ENCODE data around the gene CENPS.
"Not testable (repeated sequence)": the region's sequence is repeated elsewhere in the genome, so short reads cannot be mapped to it uniquely, and the experiment has no call there.

The CENPS gene

DNA sequence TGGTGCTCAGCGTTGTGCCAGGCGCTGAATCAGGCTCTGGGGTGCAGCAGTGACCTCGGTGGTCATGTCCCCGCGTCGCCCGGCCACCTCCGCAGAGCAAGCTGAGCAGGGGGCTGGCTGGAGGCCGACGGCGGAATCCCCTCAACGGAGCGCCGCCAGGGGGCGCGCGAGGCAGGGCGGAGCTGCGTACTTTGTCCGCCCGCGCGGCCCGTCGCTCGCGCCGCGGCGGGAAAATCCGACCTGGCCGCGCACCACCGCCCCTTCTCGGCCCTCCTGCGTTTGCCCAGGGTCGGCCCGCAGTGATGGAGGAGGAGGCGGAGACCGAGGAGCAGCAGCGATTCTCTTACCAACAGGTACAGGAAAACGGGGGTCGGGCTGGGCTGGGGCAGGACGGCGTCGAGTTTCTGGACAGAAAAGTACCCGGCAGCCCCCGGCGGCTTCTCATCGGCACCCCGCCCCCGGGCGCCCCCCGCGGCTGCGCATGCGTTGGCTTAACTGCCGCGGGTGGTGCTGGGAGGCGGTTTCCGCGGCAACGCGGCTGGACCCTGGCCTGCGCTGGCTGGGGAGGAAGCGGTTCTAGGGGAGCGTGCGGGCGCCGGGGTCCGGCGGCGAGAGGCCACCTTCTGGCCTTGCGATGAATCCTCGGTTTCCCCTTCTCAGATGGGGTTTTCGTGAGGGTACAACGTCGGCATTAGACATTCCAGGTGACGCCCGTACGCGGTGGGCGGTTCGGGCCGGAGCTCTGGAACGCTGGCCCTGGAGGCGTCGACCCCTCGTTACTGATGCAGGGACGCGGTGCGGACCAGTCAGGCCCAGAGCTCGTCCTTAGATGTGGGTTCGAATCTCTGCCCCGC lies at the start of gene CENPS:
TSS of gene CENPS (plus strand) at position 218 of the 854 bp plus-strand sequence. CDS start at position 303, 85 bp downstream.
- DNase-seq (ENCODE audit: low read depth in 1 of 2, low spot score in 1 of 2): peak; percentile 79 to 95

DNA sequence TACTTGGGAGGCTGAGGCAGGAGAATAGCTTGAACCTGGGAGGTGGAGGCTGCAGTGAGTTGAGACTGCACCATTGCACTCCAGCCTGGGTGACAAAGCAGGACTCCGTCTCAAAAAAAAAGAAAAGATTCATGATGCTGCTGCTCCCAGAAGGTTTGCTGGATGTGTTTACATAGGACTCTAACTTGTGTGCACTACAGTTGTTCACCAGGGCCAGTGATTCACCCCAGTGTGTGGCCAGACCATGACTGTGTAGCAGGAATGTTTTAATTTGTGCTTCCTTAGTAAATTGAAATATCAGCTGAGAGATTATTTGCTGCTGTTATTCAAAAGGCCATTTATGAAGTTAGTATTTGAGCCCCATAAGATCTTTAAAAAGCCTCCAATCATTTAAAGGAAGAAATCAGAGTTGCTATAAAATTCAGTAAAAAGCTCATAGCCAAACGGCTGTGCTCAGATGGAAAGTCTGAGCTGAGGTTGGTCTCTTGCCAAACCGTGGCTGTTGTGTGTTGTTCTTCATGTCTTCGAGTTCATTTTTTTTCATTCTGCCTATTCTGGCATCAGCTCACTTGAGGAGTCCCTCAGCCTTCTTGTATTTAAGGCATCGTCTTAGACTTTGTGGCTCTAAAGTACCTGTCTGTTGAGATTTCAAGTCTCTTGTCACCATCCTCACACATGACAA lies 49.5 kb upstream of the CENPS start:
- no peak for DNase-seq (ENCODE audit: low read depth in 1 of 2, low spot score in 1 of 2)

- no peak for DNase-seq (ENCODE audit: low read depth in 1 of 2, low spot score in 1 of 2)
These were observed 46.6 kb upstream of the CENPS start for GRCh38 chr1:10383630-10384029.

GRCh38 chr1:10384219-10384618 lies 46.0 kb upstream of the CENPS start:
- DNase-seq (ENCODE audit: low read depth in 1 of 2, low spot score in 1 of 2): no peak

GRCh38 chr1:10386761-10387676 lies 43.2 kb upstream of the CENPS start:
- no peak for DNase-seq (ENCODE audit: low read depth in 1 of 2, low spot score in 1 of 2)

DNA sequence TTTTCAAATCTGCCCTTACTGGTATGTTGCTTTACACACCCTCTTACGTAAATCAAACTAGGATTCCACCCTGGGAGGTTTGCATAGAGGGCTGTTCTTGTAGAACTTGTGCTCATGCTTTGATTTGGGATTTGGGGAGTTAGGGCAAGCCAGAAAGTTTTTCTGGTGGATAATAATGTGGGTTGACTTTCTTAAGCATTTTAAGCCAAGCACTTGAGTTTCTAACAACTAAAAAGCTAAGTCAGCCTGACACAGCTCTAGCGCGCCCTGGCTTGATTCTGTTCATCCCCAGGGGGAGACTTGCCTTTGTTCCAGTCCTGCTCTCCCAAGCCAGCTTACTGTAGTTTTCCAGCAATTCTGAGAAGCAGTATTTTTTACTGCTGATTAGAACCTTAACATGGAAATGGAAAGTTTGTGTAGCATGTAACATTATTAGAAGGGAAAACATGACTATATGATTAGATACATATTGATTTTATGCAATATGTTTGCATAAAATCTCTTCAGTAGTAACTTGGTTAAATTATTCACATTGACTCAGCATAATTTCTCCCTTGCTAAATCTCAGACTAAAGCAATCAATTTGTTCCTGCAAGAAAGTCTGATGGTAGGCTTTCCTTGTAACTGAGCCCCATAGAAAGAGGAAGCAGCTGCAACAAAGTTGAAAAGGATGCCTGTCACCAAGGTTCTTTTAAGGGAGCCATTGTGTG lies 42.4 kb upstream of the CENPS start:
- DNase-seq (ENCODE audit: low read depth in 1 of 2, low spot score in 1 of 2): no peak

DNA sequence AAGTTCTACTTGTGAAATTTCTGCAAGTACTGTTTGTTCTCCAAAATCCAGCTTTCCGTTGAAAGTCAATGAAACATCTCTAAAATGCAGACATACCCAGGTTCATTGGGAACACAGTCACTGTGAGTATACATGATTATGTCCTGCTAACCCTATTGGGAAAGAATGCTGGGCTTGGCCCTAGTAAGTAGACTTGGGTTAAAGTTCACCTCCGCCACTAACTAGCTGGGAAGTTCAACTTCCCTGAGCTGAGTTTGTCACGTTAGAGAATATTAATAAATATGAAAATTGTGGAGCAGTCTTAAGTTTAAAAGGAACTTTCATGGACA lies 41.9 kb upstream of the CENPS start:
- DNase-seq (ENCODE audit: low read depth in 1 of 2, low spot score in 1 of 2): no peak

- no peak for DNase-seq (ENCODE audit: low read depth in 1 of 2, low spot score in 1 of 2)
These were observed 40.8 kb upstream of the CENPS start for GRCh38 chr1:10389271-10389973.

- no peak for DNase-seq (ENCODE audit: low read depth in 1 of 2, low spot score in 1 of 2)
These were observed 33.4 kb upstream of the CENPS start for GRCh38 chr1:10396870-10397269.

DNA sequence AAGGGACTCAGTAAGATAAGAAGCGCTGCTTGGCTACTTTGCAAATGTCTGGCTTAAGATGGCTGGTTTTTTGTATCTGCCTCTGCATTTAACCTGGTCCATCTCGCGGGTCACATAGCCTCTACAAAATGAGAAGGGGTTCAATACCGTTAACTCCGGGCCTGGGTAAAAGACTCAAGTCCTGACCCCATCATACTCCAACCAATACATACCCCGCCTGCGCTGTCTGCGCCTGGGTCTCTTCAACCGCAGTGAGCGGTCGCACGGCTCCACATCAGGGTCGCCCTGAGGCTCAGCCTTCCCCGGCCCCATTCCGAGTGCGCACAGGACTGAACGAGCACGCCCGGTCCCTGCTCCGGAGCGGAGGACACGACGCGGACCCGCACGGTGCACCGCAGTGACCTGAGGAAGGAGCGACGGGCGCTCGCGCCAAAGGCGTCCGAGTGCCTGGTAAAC lies 31.9 kb upstream of the CENPS start:
- DNase-seq (ENCODE audit: low read depth in 1 of 2, low spot score in 1 of 2): no peak

- peak; percentile 95 to 96 for DNase-seq (ENCODE audit: low read depth in 1 of 2, low spot score in 1 of 2)
These were observed 31.3 kb upstream of the CENPS start, which contains the start of gene PGD for GRCh38 chr1:10398734-10399443. Gene PGD (plus strand): TSS chr1:10399064. CDS start chr1:10399118, 54 bp downstream.

- DNase-seq (ENCODE audit: low read depth in 1 of 2, low spot score in 1 of 2): no peak
These were observed 30.7 kb upstream of the CENPS start for GRCh38 chr1:10399444-10399941.

DNA sequence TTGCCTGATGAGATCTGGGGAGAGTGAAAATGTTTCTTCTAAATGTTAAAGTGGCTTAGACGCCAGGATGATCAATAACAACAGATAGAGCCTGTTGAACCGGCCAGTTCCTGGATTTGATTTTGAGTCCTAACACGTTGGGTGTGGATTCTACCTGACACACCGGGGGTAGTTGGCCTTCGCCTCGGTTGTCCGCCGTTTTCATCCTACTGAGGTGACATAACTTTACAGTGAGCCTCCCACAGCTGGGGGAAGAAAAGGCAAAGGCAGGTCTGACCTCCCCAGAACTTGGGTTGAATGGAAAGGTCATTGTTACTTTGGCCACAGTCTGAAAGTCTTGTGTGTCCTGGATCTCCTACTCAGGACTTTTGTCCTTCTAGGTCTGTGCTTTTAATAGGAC lies 30.2 kb upstream of the CENPS start:
- no peak for DNase-seq (ENCODE audit: low read depth in 1 of 2, low spot score in 1 of 2)

DNA sequence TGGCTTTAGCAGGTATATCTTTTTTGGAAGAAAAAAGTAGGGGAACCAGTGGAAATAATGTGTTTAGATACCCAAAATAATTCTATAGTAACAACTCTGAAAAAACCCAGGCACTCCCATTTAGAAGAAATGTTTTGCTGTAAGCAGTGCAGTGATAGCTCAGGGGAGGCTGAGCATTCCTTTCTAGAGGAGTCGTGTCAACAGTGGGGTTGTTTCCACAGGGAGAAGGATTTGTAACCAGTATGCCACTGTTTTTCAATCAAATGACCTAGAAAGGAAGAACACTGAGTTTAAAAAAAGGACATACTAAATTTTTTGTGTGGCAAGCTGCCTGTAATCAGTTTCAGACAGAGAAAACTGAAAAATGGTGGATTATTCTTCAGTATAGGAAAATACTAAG lies 29.0 kb upstream of the CENPS start:
- no peak for DNase-seq (ENCODE audit: low read depth in 1 of 2, low spot score in 1 of 2)

DNA sequence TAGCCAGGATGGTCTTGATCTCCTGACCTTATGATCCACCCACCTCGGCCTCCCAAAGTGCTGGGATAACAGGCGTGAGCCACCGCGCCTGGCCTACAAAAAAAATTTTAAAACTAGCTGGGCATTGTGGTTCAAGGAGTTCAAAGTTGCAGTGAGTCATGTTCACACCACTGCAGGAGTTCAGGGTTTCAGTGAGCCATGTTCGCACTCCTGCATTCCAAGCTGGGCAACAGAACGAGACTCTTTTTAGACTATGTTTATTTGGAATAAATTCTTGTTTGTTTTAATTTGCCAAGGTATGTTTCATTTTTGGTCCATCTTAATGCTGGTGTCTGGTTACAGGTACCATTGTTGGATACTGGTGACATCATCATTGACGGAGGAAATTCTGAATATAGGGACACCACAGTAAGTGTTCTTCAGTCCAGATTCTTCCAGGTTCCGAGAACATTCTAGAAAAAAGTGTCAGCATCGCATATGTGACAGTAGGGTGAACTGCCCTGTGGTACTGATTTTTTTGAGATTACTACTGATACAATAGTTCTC lies 27.4 kb upstream of the CENPS start:
- no peak for DNase-seq (ENCODE audit: low read depth in 1 of 2, low spot score in 1 of 2)

- no peak for DNase-seq (ENCODE audit: low read depth in 1 of 2, low spot score in 1 of 2)
These were observed 23.0 kb upstream of the CENPS start for GRCh38 chr1:10407201-10407600.

DNA sequence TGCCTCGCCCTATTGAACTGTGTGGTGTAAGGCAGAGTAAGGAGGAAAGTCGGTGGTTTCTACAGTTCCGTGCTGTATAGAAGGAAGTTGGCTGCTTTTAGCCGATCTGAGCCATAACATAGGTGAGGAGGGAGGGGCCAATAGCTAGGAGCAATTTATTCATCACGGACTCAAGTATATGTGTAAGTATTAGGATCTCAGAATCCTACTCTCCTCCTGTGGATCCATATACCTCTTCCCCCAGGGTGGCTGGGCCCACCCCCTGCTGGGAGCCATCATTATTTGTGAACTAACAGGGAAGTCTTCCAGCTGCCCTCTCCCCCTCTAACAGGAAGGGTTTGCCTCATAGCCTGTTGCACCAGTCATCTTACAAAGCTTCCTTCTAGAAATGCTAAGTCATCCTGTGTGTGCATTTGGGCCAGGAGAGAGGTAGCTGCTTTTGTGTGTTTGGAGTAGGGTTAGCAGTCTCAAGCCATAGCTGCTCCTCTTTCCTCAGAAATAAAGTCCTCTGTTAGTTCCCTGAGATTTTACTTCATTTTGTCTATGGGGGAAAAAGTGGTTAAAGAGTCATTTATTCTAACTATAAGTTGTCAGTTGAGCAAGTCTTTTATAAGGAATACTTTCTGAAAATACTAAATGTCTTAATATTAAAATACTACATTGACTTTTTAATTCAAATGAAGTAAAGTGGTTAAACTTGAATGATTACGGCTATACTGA lies 14.9 kb upstream of the CENPS start:
- DNase-seq (ENCODE audit: low read depth in 1 of 2, low spot score in 1 of 2): no peak

DNA sequence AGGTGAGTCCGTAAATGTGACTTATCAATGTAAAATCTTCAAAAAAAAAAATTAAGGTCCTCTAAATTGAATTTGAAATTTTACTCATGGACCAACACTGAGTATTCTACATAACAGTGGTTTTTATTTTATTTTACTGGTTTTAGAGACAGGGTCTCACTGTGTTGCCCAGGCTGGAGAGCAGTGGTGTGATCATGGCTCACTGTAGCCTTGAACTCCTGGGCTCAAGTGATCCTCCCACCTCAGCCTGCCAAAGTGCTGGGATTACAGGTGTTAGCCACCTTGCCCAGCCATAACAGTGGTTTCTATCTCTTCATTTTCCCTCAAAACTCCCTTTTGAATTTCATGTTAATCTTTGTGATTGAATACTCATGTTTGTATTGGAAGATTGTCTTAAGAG lies 14.3 kb upstream of the CENPS start:
- DNase-seq (ENCODE audit: low read depth in 1 of 2, low spot score in 1 of 2): not testable (repeated sequence)
